ENCODE measurements around the gene ZNF726. TPM values are rescaled to one million over a fixed set of nuclear protein-coding genes. Genes with fewer than 3 reads are reported as not detected.
A peak's percentile ranks its signal among the peaks of the same experiment; 100 is the strongest.
"Not testable (repeated sequence)": the region's sequence is repeated elsewhere in the genome, so short reads cannot be mapped to it uniquely, and the experiment has no call there.

Gene ZNF726
- total RNA-seq (2014; rRNA removed; shearing (Covaris generic)): not detected in 2 replicates

- no peak for DNase-seq
- Histone ChIP-seq H3K36me3 (replicated peaks; ENCODE audit: control insufficient read depth, insufficient read depth, low read length) (no peaks in the 10 kb centered on the region), H3K4me3 (ENCODE audit: insufficient read depth, low read depth, low read length) (peak within 1 kb of the TSS; percentile 5; the same call in 1 of the 2 replicates), H3K27me3 (ENCODE audit: control insufficient read depth, insufficient read depth, low read length) (no peaks in the 10 kb centered on the region)
These were observed at the start of gene ZNF726 for GRCh38 chr19:23914402-23915286. Gene ZNF726 (plus strand): TSS chr19:23914886. CDS start chr19:23914995, 109 bp downstream.

GRCh38 chr19:23867895-23868294, 46.8 kb upstream of the ZNF726 start:
- no peak overlapping the region for H3K4me3 ChIP-seq (ENCODE audit: insufficient read depth, low read depth, low read length)
- H3K27me3 ChIP-seq (ENCODE audit: control insufficient read depth, insufficient read depth, low read length): no peaks in the 10 kb centered on the region
- no peak for DNase-seq
- no peaks in the 10 kb centered on the region for H3K36me3 ChIP-seq (replicated peaks; ENCODE audit: control insufficient read depth, insufficient read depth, low read length)

DNA sequence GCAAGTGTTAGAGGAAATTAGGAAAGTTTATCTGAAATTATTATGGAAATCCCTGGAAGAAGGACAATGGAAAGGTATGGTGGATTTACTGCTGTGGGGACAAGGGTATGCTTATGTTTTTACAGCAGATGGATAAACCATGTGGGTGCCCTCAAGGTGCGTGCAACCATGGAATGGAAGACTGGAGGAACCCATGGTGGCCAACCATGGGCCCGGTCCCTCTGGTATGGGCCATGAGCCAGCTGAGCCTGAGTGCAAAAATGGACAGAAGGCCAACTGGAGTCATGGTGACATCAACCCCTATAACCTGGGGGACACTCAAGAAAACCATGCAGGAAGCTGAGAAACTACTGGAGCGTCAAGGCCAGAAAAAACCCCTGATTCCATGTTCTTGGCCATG, 46.1 kb upstream of the ZNF726 start:
- DNase-seq: no peak
- Histone ChIP-seq H3K27me3 (ENCODE audit: control insufficient read depth, insufficient read depth, low read length) (no peaks in the 10 kb centered on the region), H3K36me3 (replicated peaks; ENCODE audit: control insufficient read depth, insufficient read depth, low read length) (no peaks in the 10 kb centered on the region), H3K4me3 (ENCODE audit: insufficient read depth, low read depth, low read length) (no peak overlapping the region)

- no peaks in the 10 kb centered on the region for H3K27me3 ChIP-seq (ENCODE audit: control insufficient read depth, insufficient read depth, low read length)
- DNase-seq: no peak
- no peak overlapping the region for H3K4me3 ChIP-seq (ENCODE audit: insufficient read depth, low read depth, low read length)
- H3K36me3 ChIP-seq (replicated peaks; ENCODE audit: control insufficient read depth, insufficient read depth, low read length): no peaks in the 10 kb centered on the region
These were observed 42.3 kb upstream of the ZNF726 start for GRCh38 chr19:23872282-23872919.

DNA sequence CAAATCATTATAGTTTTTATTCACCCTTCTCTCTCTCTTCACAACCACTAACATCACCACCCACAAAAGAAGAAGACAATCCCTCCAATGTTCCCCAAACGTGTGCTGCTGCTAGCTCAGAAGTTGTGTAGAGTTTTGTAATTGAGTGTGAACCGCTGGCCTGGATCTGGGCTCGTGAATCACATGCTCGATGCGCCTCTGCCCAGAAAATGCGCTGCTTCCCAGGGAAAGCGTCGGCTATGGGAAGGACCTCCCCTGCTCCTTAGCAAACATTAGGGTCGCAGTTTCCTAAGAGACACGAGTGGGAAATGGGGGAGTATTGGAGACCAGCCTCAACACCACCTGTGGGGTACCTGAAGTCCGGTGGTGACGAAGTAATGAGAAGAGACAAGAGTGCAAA, 38.4 kb upstream of the ZNF726 start:
- Histone ChIP-seq H3K36me3 (replicated peaks; ENCODE audit: control insufficient read depth, insufficient read depth, low read length) (no peaks in the 10 kb centered on the region), H3K4me3 (ENCODE audit: insufficient read depth, low read depth, low read length) (no peak overlapping the region), H3K27me3 (ENCODE audit: control insufficient read depth, insufficient read depth, low read length) (no peaks in the 10 kb centered on the region)
- DNase-seq: no peak

- H3K36me3 ChIP-seq (replicated peaks; ENCODE audit: control insufficient read depth, insufficient read depth, low read length); DNase-seq; H3K4me3 ChIP-seq (ENCODE audit: insufficient read depth, low read depth, low read length); H3K27me3 ChIP-seq (ENCODE audit: control insufficient read depth, insufficient read depth, low read length): not testable (repeated sequence)
These were observed 37.9 kb upstream of the ZNF726 start for GRCh38 chr19:23876756-23877155.

DNA sequence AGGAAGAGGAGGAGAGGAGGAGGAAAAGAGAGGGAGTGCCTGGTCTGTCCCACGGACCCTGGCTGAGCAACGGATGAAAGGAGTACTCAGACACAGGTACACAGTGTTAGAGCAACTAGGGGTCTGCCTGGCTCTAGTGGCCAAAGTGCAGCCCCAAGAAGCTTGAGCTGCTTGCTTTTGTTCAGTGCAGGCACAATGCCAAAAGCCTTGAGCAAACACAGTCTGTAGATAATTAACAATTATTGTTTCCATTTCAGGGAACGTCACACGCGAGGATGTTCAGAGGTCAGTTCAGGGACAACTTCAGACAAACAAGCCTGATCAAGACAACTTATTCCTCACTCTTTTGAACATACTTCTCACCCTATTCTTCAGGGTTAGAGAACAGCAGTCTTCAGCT, 32.2 kb upstream of the ZNF726 start:
- Histone ChIP-seq H3K27me3 (ENCODE audit: control insufficient read depth, insufficient read depth, low read length) (no peaks in the 10 kb centered on the region), H3K4me3 (ENCODE audit: insufficient read depth, low read depth, low read length) (no peak overlapping the region), H3K36me3 (replicated peaks; ENCODE audit: control insufficient read depth, insufficient read depth, low read length) (no peaks in the 10 kb centered on the region)
- DNase-seq: no peak

- Histone ChIP-seq H3K27me3 (ENCODE audit: control insufficient read depth, insufficient read depth, low read length) (no peaks in the 10 kb centered on the region), H3K36me3 (replicated peaks; ENCODE audit: control insufficient read depth, insufficient read depth, low read length) (no peaks in the 10 kb centered on the region), H3K4me3 (ENCODE audit: insufficient read depth, low read depth, low read length) (no peak overlapping the region)
- no peak for DNase-seq
These were observed 30.3 kb upstream of the ZNF726 start for GRCh38 chr19:23884363-23884762.

- DNase-seq: no peak
- Histone ChIP-seq H3K27me3 (ENCODE audit: control insufficient read depth, insufficient read depth, low read length) (no peaks in the 10 kb centered on the region), H3K36me3 (replicated peaks; ENCODE audit: control insufficient read depth, insufficient read depth, low read length) (no peaks in the 10 kb centered on the region), H3K4me3 (ENCODE audit: insufficient read depth, low read depth, low read length) (no peak overlapping the region)
These were observed 27.0 kb upstream of the ZNF726 start for GRCh38 chr19:23887642-23888041.

DNA sequence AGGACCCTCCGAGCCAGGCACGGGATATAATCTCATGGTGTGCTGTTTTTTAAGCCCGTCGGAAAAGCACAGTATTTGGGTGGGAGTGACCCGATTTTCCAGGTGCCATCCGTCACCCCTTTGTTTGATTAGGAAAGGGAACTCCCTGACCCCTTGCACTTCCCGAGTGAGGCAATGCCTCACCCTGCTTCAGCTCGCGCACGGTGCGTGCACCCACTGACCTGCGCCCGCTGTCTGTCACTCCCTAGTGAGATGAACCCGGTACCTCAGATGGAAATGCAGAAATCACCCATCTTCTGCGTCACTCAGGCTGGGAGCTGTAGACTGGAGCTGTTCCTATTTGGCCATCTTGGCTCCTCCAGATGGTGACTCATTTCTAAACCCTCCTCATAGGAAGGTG, 18.6 kb upstream of the ZNF726 start:
- H3K4me3 ChIP-seq (ENCODE audit: insufficient read depth, low read depth, low read length): not testable (repeated sequence)

DNA sequence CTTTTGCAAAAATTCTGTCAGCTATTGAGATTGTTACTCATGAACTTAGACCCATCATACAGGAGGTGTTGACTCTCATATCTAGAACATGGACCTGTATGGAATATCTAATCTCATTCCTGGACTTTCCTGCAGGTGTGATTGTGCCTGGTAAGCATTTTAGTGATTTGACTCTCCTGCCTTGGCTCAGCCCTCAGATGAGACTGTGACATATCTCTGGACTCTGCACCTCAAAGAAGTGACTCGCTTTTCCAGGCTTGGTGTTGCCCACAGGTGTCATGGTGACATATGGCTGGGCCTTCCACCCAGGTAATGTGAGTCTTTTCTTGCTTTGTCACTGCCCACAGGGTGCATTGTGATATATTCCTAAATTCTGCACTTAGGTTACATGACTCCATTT, 17.8 kb upstream of the ZNF726 start:
- Histone ChIP-seq H3K36me3 (replicated peaks; ENCODE audit: control insufficient read depth, insufficient read depth, low read length) (no peaks in the 10 kb centered on the region), H3K27me3 (ENCODE audit: control insufficient read depth, insufficient read depth, low read length) (no peaks in the 10 kb centered on the region), H3K4me3 (ENCODE audit: insufficient read depth, low read depth, low read length) (no peak overlapping the region)
- no peak for DNase-seq

More for the DNA sequence above, 18.6 kb upstream of the ZNF726 start:
- not testable (repeated sequence) for H3K36me3 ChIP-seq (replicated peaks; ENCODE audit: control insufficient read depth, insufficient read depth, low read length); H3K27me3 ChIP-seq (ENCODE audit: control insufficient read depth, insufficient read depth, low read length); DNase-seq

DNA sequence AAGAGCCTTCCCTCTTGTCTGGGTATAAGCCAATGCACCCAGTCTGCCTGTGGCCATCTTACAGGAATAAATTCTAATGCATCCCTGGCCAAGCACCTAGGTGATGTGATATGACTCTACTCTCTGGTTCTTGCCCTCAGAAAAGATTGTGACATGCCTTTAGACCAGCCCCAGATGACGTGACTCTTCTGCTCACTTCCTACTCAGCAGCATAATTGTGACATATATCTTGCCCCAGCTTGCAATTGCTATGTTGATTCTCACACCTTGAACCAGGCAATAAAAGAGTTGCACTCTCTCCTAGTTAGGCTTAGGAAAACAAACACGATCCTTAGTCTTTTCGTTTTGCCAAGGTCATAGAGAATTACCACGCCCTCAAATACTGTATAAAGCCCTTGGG, 13.3 kb upstream of the ZNF726 start:
- H3K36me3 ChIP-seq (replicated peaks; ENCODE audit: control insufficient read depth, insufficient read depth, low read length): no peaks in the 10 kb centered on the region
- no peak overlapping the region for H3K4me3 ChIP-seq (ENCODE audit: insufficient read depth, low read depth, low read length)
- no peak for DNase-seq
- H3K27me3 ChIP-seq (ENCODE audit: control insufficient read depth, insufficient read depth, low read length): no peaks in the 10 kb centered on the region

DNA sequence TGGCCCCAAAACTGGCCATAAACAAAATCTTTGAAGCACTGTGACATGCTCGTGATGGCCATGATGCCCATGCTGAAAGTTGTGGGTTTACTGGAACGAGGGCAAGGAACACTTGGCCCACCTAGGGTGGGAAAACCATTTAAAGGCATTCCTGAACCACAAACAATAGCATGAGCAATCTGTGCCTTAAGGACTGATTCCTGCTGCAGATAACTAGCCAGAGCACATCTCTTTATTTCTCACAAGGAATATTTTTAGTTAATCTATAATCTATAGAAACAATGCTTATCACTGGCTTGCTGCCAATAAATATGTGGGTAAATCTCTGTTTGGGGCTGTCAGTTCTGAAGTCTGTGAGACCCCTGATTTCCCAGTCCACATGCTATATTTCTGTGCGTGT, 10.3 kb upstream of the ZNF726 start:
- Histone ChIP-seq H3K27me3 (ENCODE audit: control insufficient read depth, insufficient read depth, low read length) (no peaks in the 10 kb centered on the region), H3K36me3 (replicated peaks; ENCODE audit: control insufficient read depth, insufficient read depth, low read length) (no peaks in the 10 kb centered on the region), H3K4me3 (ENCODE audit: insufficient read depth, low read depth, low read length) (no peak overlapping the region)
- no peak for DNase-seq

GRCh38 chr19:23905771-23906170, 8.9 kb upstream of the ZNF726 start:
- DNase-seq: no peak
- H3K36me3 ChIP-seq (replicated peaks; ENCODE audit: control insufficient read depth, insufficient read depth, low read length): no peaks in the 10 kb centered on the region
- H3K4me3 ChIP-seq (ENCODE audit: insufficient read depth, low read depth, low read length): no peak overlapping the region
- no peaks in the 10 kb centered on the region for H3K27me3 ChIP-seq (ENCODE audit: control insufficient read depth, insufficient read depth, low read length)

GRCh38 chr19:23906835-23907234, 7.9 kb upstream of the ZNF726 start:
- H3K4me3 ChIP-seq (ENCODE audit: insufficient read depth, low read depth, low read length): no peak overlapping the region
- no peaks in the 10 kb centered on the region for H3K36me3 ChIP-seq (replicated peaks; ENCODE audit: control insufficient read depth, insufficient read depth, low read length)
- no peaks in the 10 kb centered on the region for H3K27me3 ChIP-seq (ENCODE audit: control insufficient read depth, insufficient read depth, low read length)
- DNase-seq: no peak
